NB4 (cell line): ENCODE measurements around the gene TNFRSF6B.

ENCODE experiments used
- POLR2A ChIP-seq: IDR thresholded peaks from 2 replicates; pipeline ENCODE4 v1.6.1; 2011; ENCODE audit warnings: mild to moderate bottlenecking; ENCODE audit not compliant: insufficient read length; ENCODE audit errors: extremely low read depth
- TF ChIP-seq, protein P1 (sequence below): IDR thresholded peaks from one replicate; pipeline ENCODE4 v1.5.1; 2012; ENCODE audit warnings: low read depth, low read length

DNA sequence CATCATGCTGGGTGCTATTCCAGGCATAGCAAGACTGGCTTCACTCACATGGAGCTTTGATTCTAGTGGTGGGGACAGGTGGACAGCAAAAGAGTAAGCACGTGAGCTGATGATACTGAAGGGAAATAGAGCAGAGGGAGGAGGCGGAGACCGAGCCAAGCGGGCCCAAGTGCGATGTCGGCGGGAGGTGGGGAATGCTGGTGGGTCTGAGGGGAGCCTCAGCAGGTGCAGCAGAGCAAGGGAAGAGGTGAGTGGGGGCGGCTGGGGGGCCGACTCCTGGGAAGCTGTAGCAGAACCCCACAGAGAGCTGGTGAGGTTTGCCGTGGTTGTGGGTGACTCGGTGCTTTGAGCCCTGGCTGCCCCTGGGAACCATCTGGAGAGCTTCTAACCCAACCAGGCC lies 28.1 kb upstream of the TNFRSF6B start:
- TF ChIP-seq, protein P1, sequence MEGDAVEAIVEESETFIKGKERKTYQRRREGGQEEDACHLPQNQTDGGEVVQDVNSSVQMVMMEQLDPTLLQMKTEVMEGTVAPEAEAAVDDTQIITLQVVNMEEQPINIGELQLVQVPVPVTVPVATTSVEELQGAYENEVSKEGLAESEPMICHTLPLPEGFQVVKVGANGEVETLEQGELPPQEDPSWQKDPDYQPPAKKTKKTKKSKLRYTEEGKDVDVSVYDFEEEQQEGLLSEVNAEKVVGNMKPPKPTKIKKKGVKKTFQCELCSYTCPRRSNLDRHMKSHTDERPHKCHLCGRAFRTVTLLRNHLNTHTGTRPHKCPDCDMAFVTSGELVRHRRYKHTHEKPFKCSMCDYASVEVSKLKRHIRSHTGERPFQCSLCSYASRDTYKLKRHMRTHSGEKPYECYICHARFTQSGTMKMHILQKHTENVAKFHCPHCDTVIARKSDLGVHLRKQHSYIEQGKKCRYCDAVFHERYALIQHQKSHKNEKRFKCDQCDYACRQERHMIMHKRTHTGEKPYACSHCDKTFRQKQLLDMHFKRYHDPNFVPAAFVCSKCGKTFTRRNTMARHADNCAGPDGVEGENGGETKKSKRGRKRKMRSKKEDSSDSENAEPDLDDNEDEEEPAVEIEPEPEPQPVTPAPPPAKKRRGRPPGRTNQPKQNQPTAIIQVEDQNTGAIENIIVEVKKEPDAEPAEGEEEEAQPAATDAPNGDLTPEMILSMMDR = no peak
- no peak for TF ChIP-seq POLR2A
